T-helper 2 cell treated with Interferon-gamma antibody and Interleukin-4, amounts not matched to agents 5 μg/mL and 100 μg/mL, for 36 hours (primary cell): ENCODE measurements around the gene ARHGAP28.
"Not testable (repeated sequence)": the region's sequence is repeated elsewhere in the genome, so short reads cannot be mapped to it uniquely, and the experiment has no call there.

ENCODE experiments used
- DNase-seq: peaks from one replicate; pipeline ENCODE4 v3.0.0; 2021; ENCODE audit warnings: low spot score
- H3K27ac Mint-ChIP-seq: one replicate; pipeline ENCODE4 v1.8.0; 2021; ENCODE audit warnings: mild to moderate bottlenecking, mixed read lengths
- H3K27me3 Mint-ChIP-seq: one replicate; pipeline ENCODE4 v1.8.0; 2021; ENCODE audit warnings: low read depth, mixed read lengths
- H3K36me3 Mint-ChIP-seq: one replicate; pipeline ENCODE4 v1.8.0; 2021; ENCODE audit warnings: low read depth, mixed read lengths
- H3K4me1 Mint-ChIP-seq: one replicate; pipeline ENCODE4 v1.8.0; 2021; ENCODE audit warnings: low read depth, mixed read lengths
- H3K4me3 Mint-ChIP-seq: one replicate; pipeline ENCODE4 v1.8.0; 2022; ENCODE audit warnings: mild to moderate bottlenecking, moderate library complexity, mixed read lengths
- H3K9me3 Mint-ChIP-seq: one replicate; pipeline ENCODE4 v1.8.0; 2021; ENCODE audit warnings: mixed read lengths

The ARHGAP28 gene

GRCh38 chr18:6835345-6835744 is 105.8 kb downstream of the ARHGAP28 start:
- DNase-seq = no peak
- Mint-ChIP-seq H3K4me1 (no peaks in the 10 kb centered on the region), H3K27me3 (no peaks in the 10 kb centered on the region), H3K4me3 (no peak overlapping the region), H3K27ac (no peak overlapping the region), H3K9me3 (no peaks in the 10 kb centered on the region), H3K36me3 (no peaks in the 10 kb centered on the region)

GRCh38 chr18:6836331-6836730 is 106.8 kb downstream of the ARHGAP28 start:
- Mint-ChIP-seq H3K27me3 (no peaks in the 10 kb centered on the region), H3K27ac (no peak overlapping the region), H3K9me3 (no peaks in the 10 kb centered on the region), H3K36me3 (no peaks in the 10 kb centered on the region), H3K4me3 (no peak overlapping the region), H3K4me1 (no peaks in the 10 kb centered on the region)
- no peak for DNase-seq

GRCh38 chr18:6837904-6838303 is 108.4 kb downstream of the ARHGAP28 start:
- H3K4me3 Mint-ChIP-seq = no peak overlapping the region
- no peak for DNase-seq
- no peaks in the 10 kb centered on the region for H3K4me1 Mint-ChIP-seq
- H3K9me3 Mint-ChIP-seq = no peaks in the 10 kb centered on the region
- H3K36me3 Mint-ChIP-seq = no peaks in the 10 kb centered on the region
- H3K27me3 Mint-ChIP-seq = no peaks in the 10 kb centered on the region
- H3K27ac Mint-ChIP-seq = no peak overlapping the region

- Mint-ChIP-seq H3K4me1 (no peaks in the 10 kb centered on the region), H3K27ac (no peak overlapping the region), H3K27me3 (no peaks in the 10 kb centered on the region), H3K9me3 (no peaks in the 10 kb centered on the region), H3K36me3 (no peaks in the 10 kb centered on the region), H3K4me3 (no peak overlapping the region)
- DNase-seq = no peak
These were observed 112.6 kb downstream of the ARHGAP28 start for GRCh38 chr18:6842081-6842480.

- peaks cover 3% of the 10 kb centered on the region for H3K9me3 Mint-ChIP-seq
- H3K36me3 Mint-ChIP-seq = no peaks in the 10 kb centered on the region
- DNase-seq = no peak
- no peak overlapping the region for H3K27ac Mint-ChIP-seq
- no peak overlapping the region for H3K4me3 Mint-ChIP-seq
- H3K4me1 Mint-ChIP-seq = no peaks in the 10 kb centered on the region
- no peaks in the 10 kb centered on the region for H3K27me3 Mint-ChIP-seq
These were observed 113.8 kb downstream of the ARHGAP28 start for GRCh38 chr18:6843308-6843707.

GRCh38 chr18:6845521-6845920 is 116.0 kb downstream of the ARHGAP28 start:
- H3K4me3 Mint-ChIP-seq, H3K9me3 Mint-ChIP-seq, H3K4me1 Mint-ChIP-seq: not testable (repeated sequence)

GRCh38 chr18:6850396-6850795 is 120.9 kb downstream of the ARHGAP28 start:
- Mint-ChIP-seq H3K4me3 (no peak overlapping the region), H3K27ac (no peak overlapping the region), H3K27me3 (no peaks in the 10 kb centered on the region), H3K4me1 (no peaks in the 10 kb centered on the region), H3K36me3 (no peaks in the 10 kb centered on the region), H3K9me3 (peaks cover 6% of the 10 kb centered on the region)
- no peak for DNase-seq

More at GRCh38 chr18:6845521-6845920, 116.0 kb downstream of the ARHGAP28 start:
- H3K27ac Mint-ChIP-seq, H3K27me3 Mint-ChIP-seq, DNase-seq, H3K36me3 Mint-ChIP-seq: not testable (repeated sequence)

- no peak overlapping the region for H3K4me3 Mint-ChIP-seq
These were observed 122.0 kb downstream of the ARHGAP28 start for GRCh38 chr18:6851480-6851879.

GRCh38 chr18:6854811-6855210 is 125.3 kb downstream of the ARHGAP28 start:
- Mint-ChIP-seq H3K4me3 (no peak overlapping the region), H3K4me1 (no peaks in the 10 kb centered on the region), H3K36me3 (no peaks in the 10 kb centered on the region), H3K27me3 (no peaks in the 10 kb centered on the region), H3K9me3 (peaks cover 3% of the 10 kb centered on the region), H3K27ac (no peak overlapping the region)
- DNase-seq = no peak

More at GRCh38 chr18:6851480-6851879, 122.0 kb downstream of the ARHGAP28 start:
- Mint-ChIP-seq H3K27me3 (no peaks in the 10 kb centered on the region), H3K27ac (no peak overlapping the region), H3K4me1 (no peaks in the 10 kb centered on the region), H3K36me3 (no peaks in the 10 kb centered on the region), H3K9me3 (peaks cover 6% of the 10 kb centered on the region)
- no peak for DNase-seq

- H3K27ac Mint-ChIP-seq = no peak overlapping the region
- H3K4me1 Mint-ChIP-seq = no peaks in the 10 kb centered on the region
- no peak for DNase-seq
- H3K9me3 Mint-ChIP-seq = peaks cover 3% of the 10 kb centered on the region
- H3K27me3 Mint-ChIP-seq = no peaks in the 10 kb centered on the region
- H3K4me3 Mint-ChIP-seq = no peak overlapping the region
- H3K36me3 Mint-ChIP-seq = no peaks in the 10 kb centered on the region
These were observed 126.3 kb downstream of the ARHGAP28 start for GRCh38 chr18:6855767-6856166.

- no peak overlapping the region for H3K4me3 Mint-ChIP-seq
- DNase-seq = no peak
- no peaks in the 10 kb centered on the region for H3K9me3 Mint-ChIP-seq
These were observed 127.8 kb downstream of the ARHGAP28 start for GRCh38 chr18:6857300-6857699.

GRCh38 chr18:6859676-6860422 is 130.3 kb downstream of the ARHGAP28 start:
- Mint-ChIP-seq H3K27ac (no peak overlapping the region), H3K27me3 (no peaks in the 10 kb centered on the region), H3K9me3 (no peaks in the 10 kb centered on the region), H3K4me1 (no peaks in the 10 kb centered on the region), H3K36me3 (no peaks in the 10 kb centered on the region), H3K4me3 (no peak overlapping the region)
- no peak for DNase-seq

More at GRCh38 chr18:6857300-6857699, 127.8 kb downstream of the ARHGAP28 start:
- no peak overlapping the region for H3K27ac Mint-ChIP-seq
- no peaks in the 10 kb centered on the region for H3K4me1 Mint-ChIP-seq
- H3K36me3 Mint-ChIP-seq = no peaks in the 10 kb centered on the region
- H3K27me3 Mint-ChIP-seq = no peaks in the 10 kb centered on the region

GRCh38 chr18:6860804-6861448 is 131.4 kb downstream of the ARHGAP28 start:
- no peaks in the 10 kb centered on the region for H3K4me1 Mint-ChIP-seq
- no peaks in the 10 kb centered on the region for H3K9me3 Mint-ChIP-seq
- H3K27ac Mint-ChIP-seq = no peak overlapping the region
- DNase-seq = no peak
- H3K27me3 Mint-ChIP-seq = no peaks in the 10 kb centered on the region
- H3K36me3 Mint-ChIP-seq = no peaks in the 10 kb centered on the region
- H3K4me3 Mint-ChIP-seq = no peak overlapping the region

GRCh38 chr18:6865251-6865650 is 135.7 kb downstream of the ARHGAP28 start:
- H3K36me3 Mint-ChIP-seq = no peaks in the 10 kb centered on the region
- no peaks in the 10 kb centered on the region for H3K9me3 Mint-ChIP-seq
- H3K4me3 Mint-ChIP-seq = no peak overlapping the region
- no peaks in the 10 kb centered on the region for H3K27me3 Mint-ChIP-seq
- no peaks in the 10 kb centered on the region for H3K4me1 Mint-ChIP-seq
- no peak for DNase-seq
- no peak overlapping the region for H3K27ac Mint-ChIP-seq
